SK-N-SH treated with all-trans-retinoic acid at 6 μM for 48 hours (cell line): ENCODE results near the gene PPP1R26.

Source experiments
- ATAC-seq: fragments of 200-7000 bp; cut with Tn5 transposase; 3 replicates; pipeline ENCODE4 v1.9.1; 2020; ENCODE audit warnings: mild to moderate bottlenecking, moderate library complexity
- ARNTL ChIP-seq: fragments of 450-650 bp; formaldehyde crosslinking; IDR thresholded peaks from 2 replicates; pipeline ENCODE4 v1.5.0; 2020; ENCODE audit warnings: low read depth, mild to moderate bottlenecking, moderate library complexity, borderline replicate concordance
- BACH2 ChIP-seq: fragments of 250-450 bp; sonication (Bioruptor Pico); IDR thresholded peaks from 2 replicates; pipeline ENCODE4 v1.9.0; 2021; ENCODE audit warnings: mild to moderate bottlenecking, borderline replicate concordance
- CREB5 ChIP-seq: fragments of 250-450 bp; sonication (Bioruptor Pico); IDR thresholded peaks from 2 replicates; pipeline ENCODE4 v1.5.1; 2020; ENCODE audit warnings: low read depth, mild to moderate bottlenecking, moderate library complexity
- CSDC2 ChIP-seq: fragments of 250-450 bp; sonication (Bioruptor Pico); IDR thresholded peaks from 2 replicates; pipeline ENCODE4 v1.5.0; 2020; ENCODE audit warnings: mild to moderate bottlenecking, moderate library complexity
- CSRNP3 ChIP-seq: fragments of 250-450 bp; sonication (Bioruptor Pico); IDR thresholded peaks from 2 replicates; pipeline ENCODE4 v1.5.1; 2021; ENCODE audit warnings: mild to moderate bottlenecking, moderate library complexity
- ESRRG ChIP-seq: fragments of 250-450 bp; sonication (Bioruptor Pico); IDR thresholded peaks from 2 replicates; pipeline ENCODE4 v1.6.1; 2021; ENCODE audit warnings: mild to moderate bottlenecking
- ISL1 ChIP-seq: fragments of 250-450 bp; sonication (Bioruptor Pico); IDR thresholded peaks from 2 replicates; pipeline ENCODE4 v2.1.2; 2022; ENCODE audit warnings: mild to moderate bottlenecking, moderate library complexity
- OSR1 ChIP-seq: fragments of 250-450 bp; sonication (Bioruptor Pico); IDR thresholded peaks from 2 replicates; pipeline ENCODE4 v1.8.0; 2022; ENCODE audit warnings: moderate library complexity, mild to moderate bottlenecking, inconsistent platforms
- PATZ1 ChIP-seq: fragments of 250-450 bp; sonication (Bioruptor Pico); IDR thresholded peaks from 2 replicates; pipeline ENCODE4 v1.8.0; 2020; ENCODE audit warnings: mild to moderate bottlenecking, moderate library complexity, borderline replicate concordance
- POU6F1 ChIP-seq: fragments of 250-450 bp; sonication (Bioruptor Pico); IDR thresholded peaks from 2 replicates; pipeline ENCODE4 v1.8.0; 2021; ENCODE audit warnings: low read depth, mild to moderate bottlenecking, moderate library complexity, borderline replicate concordance
- PPARA ChIP-seq: fragments of 250-450 bp; sonication (Bioruptor Pico); IDR thresholded peaks from 2 replicates; pipeline ENCODE4 v1.5.0; 2020; ENCODE audit warnings: mild to moderate bottlenecking, borderline replicate concordance
- RARB ChIP-seq: fragments of 250-450 bp; sonication (Bioruptor Pico); IDR thresholded peaks from 2 replicates; pipeline ENCODE4 v1.8.0; 2021; ENCODE audit warnings: mild to moderate bottlenecking, moderate library complexity
- SNAI2 ChIP-seq: fragments of 250-450 bp; sonication (Bioruptor Pico); IDR thresholded peaks from 2 replicates; pipeline ENCODE4 v1.5.0; 2020; ENCODE audit warnings: mild to moderate bottlenecking, moderate library complexity
- TCF4 ChIP-seq: fragments of 250-450 bp; sonication (Bioruptor Pico); IDR thresholded peaks from 2 replicates; pipeline ENCODE4 v1.8.0; 2021; ENCODE audit warnings: mild to moderate bottlenecking, moderate library complexity, borderline replicate concordance
- TSHZ2 ChIP-seq: fragments of 250-450 bp; sonication (Bioruptor Pico); IDR thresholded peaks from 2 replicates; pipeline ENCODE4 v1.5.0; 2020; ENCODE audit warnings: mild to moderate bottlenecking, moderate library complexity
- ZFP3 ChIP-seq: fragments of 250-450 bp; sonication (Bioruptor Pico); IDR thresholded peaks from 2 replicates; pipeline ENCODE4 v1.5.0; 2020; ENCODE audit warnings: mild to moderate bottlenecking, moderate library complexity
- ZFP30 ChIP-seq: fragments of 450-650 bp; formaldehyde crosslinking; IDR thresholded peaks from 2 replicates; pipeline ENCODE4 v1.5.0; 2022; ENCODE audit warnings: mild to moderate bottlenecking, moderate library complexity
- ZNF565 ChIP-seq: fragments of 450-650 bp; formaldehyde crosslinking; conservative IDR thresholded peaks from 2 replicates; pipeline ENCODE4 v1.5.0; 2020; ENCODE audit warnings: low read depth, mild to moderate bottlenecking, moderate library complexity
- ZNF70 ChIP-seq: fragments of 450-650 bp; formaldehyde crosslinking; IDR thresholded peaks from 2 replicates; pipeline ENCODE4 v1.5.0; 2020; ENCODE audit warnings: mild to moderate bottlenecking, moderate library complexity
- ZNF8 ChIP-seq: fragments of 450-650 bp; formaldehyde crosslinking; IDR thresholded peaks from 2 replicates; pipeline ENCODE4 v1.5.0; 2020; ENCODE audit warnings: mild to moderate bottlenecking, moderate library complexity

The PPP1R26 gene

GRCh38 chr9:135485385-135485784 lies 5.8 kb downstream of the PPP1R26 start (continued):
- no peak for TF ChIP-seq TSHZ2 (CRISPR knock-in tag)

- no peak for ATAC-seq
- TF ChIP-seq PPARA (CRISPR knock-in tag) = no peak
- no peak for TF ChIP-seq ZNF565 (CRISPR knock-in tag)
- no peak for TF ChIP-seq RARB
- no peak for TF ChIP-seq TSHZ2 (CRISPR knock-in tag)
- no peak for TF ChIP-seq ARNTL
- no peak for TF ChIP-seq OSR1 (CRISPR knock-in tag)
- no peak for TF ChIP-seq ZNF8 (CRISPR knock-in tag)
- no peak for TF ChIP-seq TCF4 (CRISPR knock-in tag)
- TF ChIP-seq ZNF70 (CRISPR knock-in tag) = no peak
- no peak for TF ChIP-seq PATZ1 (CRISPR knock-in tag)
- no peak for TF ChIP-seq ZFP3 (CRISPR knock-in tag)
- TF ChIP-seq CSRNP3 = no peak
- TF ChIP-seq ZFP30 (CRISPR knock-in tag) = no peak
- TF ChIP-seq BACH2 (CRISPR knock-in tag) = no peak
- no peak for TF ChIP-seq ISL1
- TF ChIP-seq CREB5 (CRISPR knock-in tag) = no peak
- TF ChIP-seq POU6F1 = no peak
- no peak for TF ChIP-seq SNAI2
- no peak for TF ChIP-seq CSDC2 (CRISPR knock-in tag)
- TF ChIP-seq ESRRG (CRISPR knock-in tag) = no peak
These were observed 6.2 kb downstream of the PPP1R26 start for GRCh38 chr9:135485832-135486231.
